DMS 273 treated with DMSO at 0.1 percent for 48 hours (cell line): Measurements from ENCODE around the gene BMP5.

Experiments used
- DNase-seq: peaks from one replicate; lab custom pipeline; 2025; lab: John Stamatoyannopoulos, UW

BMP5 gene

GRCh38 chr6:55811074-55811473, 64.3 kb downstream of the BMP5 start:
- no peak for DNase-seq

DNA sequence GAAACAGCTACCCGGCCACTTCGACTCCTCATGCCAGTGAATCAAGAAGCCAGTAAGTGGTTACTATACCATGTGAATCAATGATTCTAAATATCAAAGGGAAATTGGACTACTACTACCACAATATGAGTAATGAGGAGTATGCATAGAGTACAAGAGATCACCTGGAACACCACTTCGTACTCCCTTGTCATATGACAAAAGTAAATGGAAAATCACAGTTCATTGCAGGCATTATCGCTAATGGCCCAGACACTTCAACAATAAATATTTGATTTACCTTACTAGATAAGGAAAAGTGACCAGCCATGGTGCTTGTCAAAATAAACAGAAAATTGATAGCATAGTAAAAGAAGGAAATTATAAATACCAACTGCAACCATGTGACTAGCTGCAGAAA, 73.1 kb downstream of the BMP5 start:
- no peak for DNase-seq

DNA sequence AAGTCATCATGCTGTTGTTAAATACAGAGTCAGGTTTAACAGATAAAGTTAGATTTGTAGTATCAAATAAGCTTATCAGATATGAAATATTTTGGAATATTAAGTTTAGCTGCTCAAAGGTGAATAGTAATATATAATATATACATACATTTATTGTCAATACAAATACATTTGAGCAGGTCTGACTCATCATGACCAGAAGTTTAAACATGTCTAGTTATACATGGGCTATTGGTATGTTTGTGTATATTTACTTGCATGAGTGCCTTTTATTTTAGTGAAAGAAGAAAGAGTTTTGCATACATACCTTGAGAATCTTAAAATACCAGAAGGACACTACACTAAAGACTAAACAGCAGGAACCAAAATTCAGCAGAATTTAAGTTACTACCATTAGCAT, 76.8 kb downstream of the BMP5 start:
- no peak for DNase-seq

GRCh38 chr6:55794136-55794812, 81.1 kb downstream of the BMP5 start:
- no peak for DNase-seq

DNA sequence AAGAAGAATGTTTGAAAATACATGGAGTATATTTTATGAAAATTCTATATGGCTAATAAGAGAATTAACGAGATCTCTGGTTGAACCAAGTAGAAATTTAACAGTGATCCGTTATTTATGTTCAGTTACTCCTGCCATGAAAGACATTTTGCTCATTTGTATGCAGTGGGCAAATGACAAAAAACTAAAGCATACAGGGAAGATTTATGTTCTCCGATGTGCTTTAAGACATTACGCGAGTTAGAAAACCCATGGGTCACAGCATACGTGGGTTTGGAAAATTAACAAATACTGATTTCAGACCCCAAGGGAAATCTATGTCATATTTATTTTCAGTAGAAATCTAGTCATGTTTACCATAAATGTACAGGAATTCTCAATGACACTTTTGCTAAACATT, 90.1 kb downstream of the BMP5 start:
- DNase-seq, result no peak

DNA sequence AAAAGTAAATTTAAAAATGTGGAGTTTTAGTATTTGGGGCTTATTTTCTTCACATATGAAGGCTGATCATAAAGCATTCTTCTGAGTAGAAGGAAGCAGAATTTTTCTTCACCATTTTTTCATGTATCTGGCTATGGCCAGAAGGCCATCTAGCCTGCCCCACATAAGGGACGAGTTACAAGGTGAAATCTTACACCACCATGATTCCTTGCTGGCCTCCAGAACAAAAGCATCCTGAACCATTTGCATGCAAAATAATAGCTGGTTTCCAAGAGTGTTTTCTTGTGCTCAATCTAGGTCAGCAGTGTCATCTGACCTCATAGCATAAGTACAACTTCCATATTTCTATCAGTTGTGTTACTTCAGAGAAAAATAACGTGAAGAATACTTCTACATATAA, 93.1 kb downstream of the BMP5 start:
- DNase-seq, result no peak

- DNase-seq, result no peak
Observed at GRCh38 chr6:55778705-55779104, 96.7 kb downstream of the BMP5 start.

- DNase-seq, result no peak
Observed at GRCh38 chr6:55777469-55777868, 97.9 kb downstream of the BMP5 start.

DNA sequence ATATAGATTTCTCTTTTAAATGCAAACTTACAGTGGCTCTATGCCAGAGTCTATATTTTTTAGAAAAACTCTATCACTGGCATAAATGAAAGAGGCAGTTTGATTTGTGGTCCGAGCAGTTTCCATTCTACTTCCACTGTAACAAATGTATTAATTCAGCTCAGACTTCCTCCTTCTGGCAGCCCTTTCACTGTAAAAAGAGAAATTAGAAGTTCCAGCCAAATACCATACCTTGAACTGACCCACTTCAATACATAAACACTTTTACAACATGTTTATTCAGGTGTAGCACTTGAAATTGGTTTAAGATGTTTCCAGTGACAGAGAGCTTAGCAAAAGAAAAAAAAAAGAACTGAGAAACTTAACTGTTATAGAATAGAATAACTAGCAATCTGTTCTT, 99.3 kb downstream of the BMP5 start:
- no peak for DNase-seq

DNA sequence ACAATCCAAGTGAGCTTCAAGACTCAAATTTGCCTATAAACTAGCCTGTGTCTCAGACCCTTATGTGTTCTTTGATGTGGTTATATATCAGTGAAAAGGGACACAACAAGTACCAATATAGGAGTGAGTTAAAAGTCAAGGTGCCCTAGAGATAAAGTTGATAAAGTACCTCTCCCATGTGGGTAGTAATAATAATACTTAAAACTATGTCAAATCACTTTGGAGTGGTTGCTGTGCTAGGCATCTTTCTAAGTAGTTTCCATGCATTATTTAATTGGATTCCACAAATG, 100.4 kb downstream of the BMP5 start:
- no peak for DNase-seq

- no peak for DNase-seq
Observed at GRCh38 chr6:55774286-55775028, 100.9 kb downstream of the BMP5 start.

DNA sequence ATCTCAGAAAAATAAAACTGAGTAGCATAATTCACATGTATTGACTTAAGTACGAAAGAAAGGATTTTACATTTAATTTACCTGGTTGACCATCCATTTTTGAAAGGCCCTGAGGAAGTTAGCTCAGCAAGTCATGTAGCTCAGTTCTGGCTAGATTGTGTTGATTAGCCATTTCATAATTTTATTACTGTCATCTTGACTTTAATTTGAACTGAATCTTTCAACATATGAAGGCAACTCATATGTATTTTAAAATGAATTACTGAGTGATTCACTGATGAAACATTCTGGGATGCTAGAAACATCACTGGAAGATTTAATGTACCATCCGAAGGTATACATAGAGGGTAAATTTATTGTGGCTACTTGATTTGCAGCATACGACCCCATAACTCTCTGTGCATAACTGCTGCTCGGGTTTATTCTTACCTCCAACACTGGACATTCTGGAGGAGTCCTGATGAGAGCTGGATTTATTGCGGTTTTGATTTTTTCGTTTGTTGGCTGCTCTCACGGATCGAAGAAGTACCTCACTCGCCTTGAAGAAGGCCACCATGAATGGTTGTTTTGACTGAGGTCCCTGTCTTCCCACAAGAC, 101.7 kb downstream of the BMP5 start:
- DNase-seq, result no peak

- no peak for DNase-seq
Observed at GRCh38 chr6:55772730-55773129, 102.7 kb downstream of the BMP5 start.

DNA sequence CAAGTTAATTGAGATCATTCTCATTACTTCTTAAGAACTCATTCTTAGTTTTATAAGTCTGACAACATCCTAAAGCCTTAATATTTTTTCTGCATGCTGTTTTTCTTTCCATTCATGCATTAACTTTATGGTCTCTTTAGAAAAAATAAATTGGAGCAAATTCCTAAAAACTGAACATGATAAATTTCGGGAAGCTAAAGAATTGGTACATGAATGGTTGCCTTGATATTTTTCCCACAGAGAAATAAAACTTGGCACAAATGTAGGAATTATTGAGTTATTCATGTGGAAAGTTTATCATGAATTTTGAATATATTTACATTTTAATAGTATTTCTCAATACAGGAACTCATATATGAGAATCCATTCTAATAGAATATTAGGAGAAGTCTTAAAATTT, 115.9 kb downstream of the BMP5 start:
- DNase-seq, result no peak

GRCh38 chr6:55758156-55758937, 117.0 kb downstream of the BMP5 start:
- no peak for DNase-seq

- no peak for DNase-seq
Observed at GRCh38 chr6:55756531-55757031, 118.8 kb downstream of the BMP5 start.

DNA sequence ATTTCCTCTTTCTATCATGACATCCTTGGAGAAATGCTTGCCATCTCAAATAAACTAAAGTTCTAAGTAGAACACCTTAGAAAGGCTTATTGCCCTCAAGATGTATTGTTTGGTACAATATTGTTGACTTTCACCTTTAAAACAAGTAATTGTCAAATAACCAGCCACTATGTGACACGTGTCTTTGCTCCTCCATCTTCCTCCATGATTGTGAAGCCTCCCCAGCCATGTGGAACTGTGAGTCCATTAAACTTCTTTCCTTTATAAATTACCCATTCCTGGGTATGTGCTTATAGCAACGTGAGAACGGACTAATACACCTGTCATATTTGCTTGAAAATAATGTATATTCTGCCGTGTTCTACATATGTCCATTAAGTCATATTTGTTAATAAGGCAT, 126.5 kb downstream of the BMP5 start:
- DNase-seq, result no peak

DNA sequence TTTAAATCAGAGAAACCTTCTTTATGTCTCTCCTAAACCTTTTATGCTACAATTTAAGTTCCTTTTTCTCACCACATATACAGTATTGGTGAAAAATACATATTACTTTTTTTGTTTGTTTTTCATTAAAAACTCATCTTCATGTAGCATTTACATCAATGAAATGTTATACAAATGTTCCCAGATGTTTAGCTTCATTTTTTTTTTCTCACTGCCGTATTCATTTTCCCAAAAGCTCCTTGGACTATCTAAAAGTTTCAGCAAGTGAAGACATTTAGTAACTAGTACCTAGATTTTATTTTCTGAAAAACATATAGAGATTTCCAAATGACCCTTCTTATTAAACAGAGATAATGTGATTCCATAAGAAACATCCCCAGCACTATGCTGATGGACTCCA, 128.9 kb downstream of the BMP5 start:
- no peak for DNase-seq

GRCh38 chr6:55734256-55734655, 141.1 kb downstream of the BMP5 start:
- DNase-seq, result no peak

- no peak for DNase-seq
Observed at GRCh38 chr6:55729665-55730064, 145.7 kb downstream of the BMP5 start.

DNA sequence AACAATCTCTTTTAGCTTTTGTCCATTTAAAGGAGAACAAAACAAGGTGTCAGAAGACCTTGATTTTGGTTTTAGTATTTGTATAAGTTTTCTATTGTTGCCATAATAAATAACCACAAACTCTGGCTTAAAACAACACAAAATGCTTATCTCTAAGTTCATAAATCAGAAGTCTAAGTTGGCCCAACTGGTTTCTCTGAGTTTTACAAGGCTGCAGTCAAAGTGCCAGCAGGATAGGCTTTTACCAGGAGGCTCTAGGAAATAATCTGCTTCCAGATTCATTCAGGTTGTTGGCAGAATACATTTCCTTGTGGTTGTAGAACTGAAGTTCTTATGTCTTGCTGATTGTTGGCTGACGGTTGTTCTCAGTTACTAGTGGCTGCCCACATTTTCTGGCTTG, 149.2 kb downstream of the BMP5 start:
- DNase-seq, result no peak

- DNase-seq, result no peak
Observed at GRCh38 chr6:55714831-55715230, 160.6 kb downstream of the BMP5 start.

DNA sequence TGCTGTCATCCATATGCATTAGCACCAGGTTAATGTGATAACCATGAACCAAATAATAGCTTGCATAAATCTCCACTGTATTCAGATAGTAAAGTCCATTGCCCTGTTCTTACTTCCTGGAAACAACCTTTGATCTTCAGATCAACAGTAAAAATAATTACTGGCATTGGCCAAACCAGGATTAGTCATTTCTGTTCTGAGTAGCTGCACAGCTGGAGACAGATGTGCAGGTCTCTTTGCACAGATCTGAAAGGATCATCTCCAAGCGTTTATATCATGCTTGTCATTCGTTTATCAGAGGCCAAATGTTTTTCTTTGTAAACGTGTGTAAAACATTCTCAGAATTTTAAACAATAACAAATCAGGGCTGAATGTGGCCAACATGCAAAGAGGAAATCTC, 162.0 kb downstream of the BMP5 start:
- DNase-seq, result no peak
